Nucleus accumbens (tissue), 56 donors: Measurements from ENCODE around the gene MASP2.
"Not testable (repeated sequence)": the region's sequence is repeated elsewhere in the genome, so short reads cannot be mapped to it uniquely, and the experiment has no call there.

Experiments used
- DNase-seq, 56 donors: peaks; one replicate each; lab custom pipeline; 2025; lab: John Stamatoyannopoulos, UW

The MASP2 gene

DNA sequence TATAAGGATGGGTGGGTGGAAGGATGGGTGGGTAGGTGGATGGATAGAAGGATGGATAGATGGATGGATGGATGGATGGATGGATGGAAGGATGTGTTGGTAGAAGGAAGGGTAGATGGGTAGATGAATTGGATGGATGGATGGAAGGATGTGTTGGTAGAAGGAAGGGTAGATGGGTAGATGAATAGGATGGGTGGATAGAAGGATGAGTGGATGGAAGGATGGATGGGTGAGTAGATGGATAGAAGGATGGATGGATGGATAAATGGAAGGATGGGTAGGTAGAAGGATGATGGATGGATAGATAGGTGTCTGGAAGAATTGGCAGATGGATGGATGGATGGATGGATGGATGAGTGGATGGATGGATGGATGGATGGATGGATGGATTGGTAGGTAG, 6.0 kb downstream of the MASP2 start:
- DNase-seq, result no peak

DNA sequence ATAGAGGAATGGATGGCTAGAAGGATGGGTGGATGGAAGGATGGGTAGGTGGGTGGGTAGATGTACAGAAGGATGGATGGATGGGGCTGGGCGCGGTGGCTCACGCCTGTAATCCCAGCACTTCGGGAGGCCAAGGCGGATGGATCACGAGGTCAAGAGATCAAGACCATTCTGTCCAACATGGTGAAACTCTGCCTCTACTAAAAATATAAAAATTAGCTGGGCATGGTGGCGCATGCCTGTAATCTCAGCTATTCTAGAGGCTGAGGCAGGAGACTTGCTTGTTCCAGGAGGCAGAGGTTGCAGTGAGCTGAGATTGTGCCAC, 7.0 kb downstream of the MASP2 start:
- DNase-seq, result not testable (repeated sequence)

- no peak for DNase-seq
Measured at GRCh38 chr1:11039351-11040104, 7.5 kb downstream of the MASP2 start.

DNA sequence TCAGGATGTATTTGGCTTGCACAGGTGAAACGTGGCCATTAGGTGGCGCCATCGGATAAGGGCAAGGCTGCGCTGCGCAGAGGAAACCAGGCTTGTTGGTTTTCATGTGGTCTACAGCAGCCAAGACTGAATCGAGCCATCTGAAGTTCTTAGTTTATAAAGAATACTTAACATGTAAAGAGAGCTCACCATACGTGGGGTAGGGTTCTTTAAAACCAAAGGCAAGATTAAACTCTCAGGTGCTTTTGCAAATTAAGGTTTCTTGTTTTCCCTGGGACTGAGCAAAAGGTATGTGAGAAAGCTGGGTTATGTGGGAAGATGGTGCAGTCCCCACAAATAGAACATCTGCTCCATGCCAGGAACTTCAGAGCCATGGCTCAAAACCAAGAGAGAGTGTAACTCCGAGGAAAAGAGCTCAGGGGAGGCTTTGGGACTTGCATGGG, 9.3 kb downstream of the MASP2 start:
- peak in 54 of 56 donors; percentile 14 to 93 (median 74) for DNase-seq

GRCh38 chr1:11037019-11037739, 9.9 kb downstream of the MASP2 start:
- DNase-seq, result not testable (repeated sequence)

DNA sequence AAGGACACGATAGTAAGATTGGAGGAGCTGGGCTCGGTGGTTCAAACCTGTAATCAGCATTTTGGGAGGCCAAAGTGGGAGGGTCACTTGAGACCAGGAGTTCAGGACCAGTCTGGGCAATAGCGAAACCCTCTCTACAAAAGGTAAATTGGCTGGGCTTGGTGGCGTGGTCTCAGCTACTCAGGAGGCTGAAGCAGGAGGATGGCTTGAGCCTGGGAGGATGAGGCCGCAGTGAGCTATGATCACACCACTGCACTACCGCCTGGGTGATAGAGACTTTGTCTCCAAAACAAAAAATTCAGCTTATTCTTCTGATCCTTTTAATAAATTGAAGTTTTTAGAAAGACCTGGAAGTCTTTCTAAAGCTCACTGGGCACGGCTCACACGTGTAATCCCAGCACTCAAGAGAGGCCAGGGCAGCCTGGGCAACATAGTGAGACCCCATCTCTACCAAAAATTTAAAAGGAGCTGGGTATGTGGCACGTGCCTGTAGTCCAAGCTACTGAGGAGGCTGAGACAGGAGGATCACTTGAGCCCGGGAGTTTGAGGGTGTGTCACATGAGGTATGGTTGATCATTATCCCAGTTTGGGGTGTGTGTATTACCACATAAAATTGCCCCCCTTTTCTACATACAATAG, 15.3 kb downstream of the MASP2 start:
- no peak for DNase-seq

- no peak for DNase-seq
Measured at GRCh38 chr1:11030865-11031264, 16.2 kb downstream of the MASP2 start.

DNA sequence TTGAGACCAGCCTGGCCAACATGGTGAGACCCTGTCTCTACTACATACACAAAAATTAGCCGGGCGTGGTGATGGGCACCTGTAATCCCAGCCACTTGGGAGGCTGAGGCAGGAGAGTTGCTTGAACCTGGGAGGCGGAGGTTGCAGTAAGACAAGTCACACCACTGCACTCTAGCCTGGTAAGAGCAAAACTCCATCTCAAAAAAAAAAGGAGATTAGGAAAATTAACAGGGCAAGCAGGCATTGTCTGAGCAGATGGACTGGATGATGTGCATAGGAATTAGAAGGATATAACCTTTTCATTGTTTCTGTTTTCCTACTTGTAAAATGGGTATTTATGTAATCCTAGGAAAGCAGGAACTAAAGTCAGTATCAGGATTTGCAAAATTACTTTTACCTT, 19.0 kb downstream of the MASP2 start:
- DNase-seq, result no peak

DNA sequence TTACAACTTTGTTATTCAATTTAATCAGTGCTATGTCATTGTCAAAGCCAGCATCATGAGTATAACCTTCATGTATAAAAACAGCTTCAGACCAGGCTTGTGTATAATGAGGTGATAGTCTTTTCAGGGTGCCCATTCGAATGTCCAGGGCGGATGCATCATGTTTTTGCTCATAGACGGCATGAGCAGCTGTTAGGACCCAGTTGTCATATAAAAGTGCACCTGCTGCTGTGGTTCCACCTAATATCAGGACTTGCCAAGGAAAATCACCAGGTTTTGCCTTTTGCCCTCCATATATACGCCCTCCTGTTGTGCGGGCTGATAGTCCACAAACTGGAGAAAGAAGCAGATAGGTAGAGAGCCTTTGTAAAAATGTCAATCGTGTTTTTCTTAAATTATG, 19.7 kb downstream of the MASP2 start:
- DNase-seq, result no peak

- DNase-seq, result no peak
Measured at GRCh38 chr1:11026903-11027302, 20.1 kb downstream of the MASP2 start.

DNA sequence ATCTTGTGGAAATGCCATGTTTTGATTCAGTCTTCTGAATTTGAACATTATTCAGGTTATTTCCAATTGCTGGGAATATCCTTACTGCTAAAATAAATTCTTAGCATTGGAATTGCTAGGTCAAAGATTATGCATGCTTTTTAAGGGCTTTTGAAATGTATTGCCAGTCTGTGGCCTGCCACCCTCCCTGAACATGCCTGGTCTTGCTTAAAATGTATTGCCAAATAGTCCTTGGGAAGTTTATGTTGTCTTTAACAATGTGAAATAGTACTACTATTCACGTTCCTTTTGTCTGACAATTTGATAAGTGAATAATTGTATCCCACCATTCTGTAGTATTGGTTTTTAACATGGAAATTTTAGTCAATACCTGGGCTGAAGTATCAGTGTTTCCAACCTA, 21.0 kb downstream of the MASP2 start:
- DNase-seq, result no peak

- no peak for DNase-seq
Measured at GRCh38 chr1:11025618-11026017, 21.4 kb downstream of the MASP2 start.

GRCh38 chr1:11024874-11025203, 22.2 kb downstream of the MASP2 start:
- DNase-seq, result no peak

GRCh38 chr1:11024154-11024873, 22.7 kb downstream of the MASP2 start:
- DNase-seq, result no peak

- DNase-seq, result no peak
Measured at GRCh38 chr1:11023201-11023600, 23.8 kb downstream of the MASP2 start.

GRCh38 chr1:11019971-11020370, 27.1 kb downstream of the MASP2 start:
- no peak for DNase-seq

GRCh38 chr1:11019358-11019757, 27.7 kb downstream of the MASP2 start:
- DNase-seq, result not testable (repeated sequence)

GRCh38 chr1:11013160-11013531, 33.9 kb downstream of the MASP2 start:
- no peak for DNase-seq

DNA sequence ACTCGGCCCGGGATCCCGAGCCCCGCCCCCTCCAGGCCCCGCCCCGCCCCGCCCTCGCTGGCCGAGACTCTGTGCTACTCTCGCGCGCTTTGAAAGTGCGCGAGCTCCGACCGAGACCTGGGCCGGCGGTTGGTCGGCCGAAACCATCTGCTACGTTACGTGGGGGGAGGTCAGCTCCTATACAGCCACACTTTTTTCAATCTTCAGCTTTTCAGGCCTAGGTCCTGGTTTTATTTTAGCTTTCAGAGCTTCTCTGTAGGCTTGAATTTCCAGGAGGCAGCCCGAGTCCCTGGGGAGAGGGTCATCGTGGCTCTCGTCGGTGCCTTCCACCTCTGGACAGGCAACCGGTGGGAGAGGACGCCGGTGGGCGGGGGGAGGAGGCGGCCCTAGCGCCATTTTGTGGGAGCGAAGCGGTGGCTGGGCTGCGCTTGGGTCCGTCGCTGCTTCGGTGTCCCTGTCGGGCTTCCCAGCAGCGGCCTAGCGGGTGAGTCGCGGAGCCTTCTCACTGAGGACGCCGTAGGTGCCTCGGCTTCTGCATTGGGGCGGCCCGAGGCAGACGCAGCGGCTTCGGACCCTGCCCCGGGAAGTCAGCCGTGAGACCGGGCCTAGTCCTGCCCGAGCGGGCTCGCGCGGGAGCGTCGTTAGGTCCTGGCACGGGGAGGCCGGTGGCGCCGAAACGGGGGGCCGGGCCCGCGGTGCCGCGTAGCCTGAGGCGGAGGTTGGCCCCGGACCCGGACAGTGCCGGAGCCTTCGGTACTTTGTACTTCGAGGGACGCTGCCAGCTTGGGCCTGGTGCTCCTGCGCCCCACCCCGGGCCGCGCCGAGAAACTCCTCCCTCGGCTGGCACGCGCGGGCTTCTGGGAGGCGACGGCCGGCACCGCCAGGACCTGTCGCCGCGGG, 34.5 kb downstream of the MASP2 start, which contains the start of gene TARDBP:
Gene TARDBP, plus strand, starts transcription at position 395 of the 900 bp plus-strand sequence. CDS start 1,074 bp downstream, outside the sequence.
- DNase-seq, result peak; percentile 29 to 98 (median 90)

- no peak for DNase-seq
Measured at GRCh38 chr1:11000526-11000925, 46.5 kb downstream of the MASP2 start.
